Islet precursor cell (in vitro differentiated cells): ENCODE results near the gene SLC25A45.
A peak's percentile ranks its signal among the peaks of the same experiment; 100 is the strongest.

Source experiments
- DNase-seq: peaks from one replicate; pipeline ENCODE4 v3.0.0-alpha.2; 2018

Gene SLC25A45

GRCh38 chr11:65402790-65403189 is 20.3 kb upstream of the SLC25A45 start:
- DNase-seq, result no peak

GRCh38 chr11:65401803-65402248 is 19.4 kb upstream of the SLC25A45 start:
- no peak for DNase-seq

DNA sequence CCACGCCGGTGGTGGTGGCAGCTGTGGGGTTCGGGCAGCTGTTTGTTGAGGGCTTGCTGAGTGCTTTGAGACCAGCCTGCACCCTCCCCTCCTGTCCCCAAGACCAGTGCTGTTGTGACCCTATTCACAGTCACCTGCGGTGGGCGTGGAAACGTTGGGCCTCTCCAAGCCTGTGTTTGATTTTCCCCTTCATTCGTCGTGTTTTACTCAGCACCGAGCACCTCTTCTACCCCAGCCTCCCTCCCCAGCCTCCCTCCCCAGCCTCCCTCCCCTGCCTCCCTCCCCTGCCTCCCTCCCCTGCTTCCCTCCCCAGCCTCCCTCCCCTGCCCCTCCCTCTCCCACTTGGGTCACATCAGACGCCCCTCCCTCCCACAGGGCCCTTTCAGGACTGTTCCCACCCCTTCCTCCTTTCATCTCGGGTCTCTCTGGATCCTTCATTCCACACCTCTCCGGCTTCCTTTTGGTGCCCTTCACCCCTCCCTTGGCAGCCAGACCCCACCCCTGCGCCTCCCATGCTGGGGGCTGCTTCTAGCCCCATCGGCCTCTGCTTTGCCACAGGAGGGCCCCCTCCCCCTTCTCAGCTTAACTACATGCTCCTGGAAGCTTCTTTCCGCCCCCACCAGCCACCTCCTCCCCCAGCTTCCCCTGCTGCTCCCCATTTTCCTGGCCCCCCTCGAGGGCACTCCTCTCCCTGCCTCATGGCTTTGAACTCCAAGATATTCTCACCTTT is 18.8 kb upstream of the SLC25A45 start:
- no peak for DNase-seq

- no peak for DNase-seq
These were observed 18.0 kb upstream of the SLC25A45 start for GRCh38 chr11:65400307-65401072.

DNA sequence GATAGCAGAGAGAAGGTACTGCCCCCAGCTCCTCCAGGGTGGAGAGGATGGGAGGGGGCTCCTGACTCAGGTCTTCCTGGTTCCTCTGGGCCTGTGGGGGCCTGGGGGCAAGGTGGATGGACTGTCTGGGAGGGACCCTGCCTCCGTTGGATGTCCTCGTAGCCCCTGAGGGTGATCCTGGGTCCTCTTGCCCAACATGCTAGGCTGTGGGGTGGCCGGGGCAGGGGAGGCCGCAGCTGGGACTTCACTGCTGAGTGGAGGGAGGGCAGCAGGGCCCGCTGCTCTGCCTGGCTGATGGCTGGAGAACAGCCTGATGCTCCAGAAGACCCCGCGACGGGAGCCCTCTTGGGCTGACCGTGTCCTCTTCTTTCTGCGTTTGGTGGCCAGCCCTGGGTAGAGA is 17.4 kb upstream of the SLC25A45 start:
- no peak for DNase-seq

DNA sequence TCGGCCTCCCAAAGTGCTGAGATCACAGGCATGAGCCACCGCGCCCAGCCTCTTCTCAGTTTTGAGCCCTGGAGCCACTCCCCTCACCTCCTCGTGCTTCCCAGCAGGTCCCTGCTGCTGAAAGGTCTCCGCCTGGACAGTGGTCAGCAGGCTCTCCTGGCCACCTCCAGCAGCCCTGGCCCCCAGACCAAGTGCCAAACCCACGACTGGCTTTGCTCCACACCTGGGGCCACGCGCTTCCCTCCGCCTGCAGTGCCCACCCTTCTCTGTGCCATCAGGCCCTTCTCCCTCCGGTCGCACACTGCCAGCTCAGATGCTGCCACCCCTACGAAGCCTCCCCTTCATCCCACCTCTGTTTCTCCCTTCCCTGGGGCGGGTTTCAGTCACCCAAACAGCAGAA is 16.8 kb upstream of the SLC25A45 start:
- DNase-seq, result no peak

- DNase-seq, result no peak
These were observed 16.0 kb upstream of the SLC25A45 start for GRCh38 chr11:65398362-65398910.

GRCh38 chr11:65396769-65397745 is 14.6 kb upstream of the SLC25A45 start:
- no peak for DNase-seq

- DNase-seq, result no peak
These were observed 13.6 kb upstream of the SLC25A45 start for GRCh38 chr11:65395961-65396530.

DNA sequence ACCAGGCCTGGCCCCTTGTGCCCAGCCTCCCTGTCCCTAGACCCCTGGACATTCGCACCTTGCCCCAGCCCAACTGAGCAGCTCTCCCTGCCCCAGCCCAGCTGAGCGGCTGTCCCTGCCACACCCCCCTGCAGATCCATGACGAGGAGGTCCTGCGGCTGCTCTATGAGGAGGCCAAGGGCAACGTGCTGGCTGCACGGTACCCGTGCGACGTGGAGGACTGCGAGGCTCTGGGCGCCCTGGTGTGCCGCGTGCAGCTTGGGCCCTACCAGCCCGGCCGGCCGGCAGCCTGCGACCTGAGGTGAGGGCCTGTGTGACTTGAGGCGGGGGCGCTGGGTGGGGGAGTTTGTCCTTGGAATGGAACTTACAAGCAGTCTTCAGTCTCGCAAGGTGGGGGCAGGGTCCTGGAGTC is 11.7 kb upstream of the SLC25A45 start:
- no peak for DNase-seq

GRCh38 chr11:65393513-65394079 is 11.2 kb upstream of the SLC25A45 start:
- DNase-seq, result no peak

DNA sequence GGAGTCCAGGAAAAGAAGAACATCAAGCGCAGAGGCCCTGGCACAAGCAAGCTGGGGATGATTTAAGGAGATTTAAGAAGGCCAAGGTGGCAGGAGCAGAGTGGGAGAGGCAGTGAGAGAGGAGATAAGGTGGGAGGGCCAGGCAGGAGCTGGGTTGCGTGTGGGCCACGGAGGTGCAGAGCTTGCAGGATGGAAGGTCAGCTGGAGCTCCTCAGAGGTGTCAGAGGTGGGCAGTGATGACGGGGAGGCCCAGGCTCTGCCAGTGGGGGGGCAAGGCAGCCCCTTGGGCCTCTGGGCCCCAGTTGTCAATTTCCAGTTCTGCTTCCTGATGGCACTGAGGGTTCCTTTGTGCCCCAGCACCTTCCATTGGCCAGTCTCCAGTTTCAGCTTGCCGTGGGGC is 10.5 kb upstream of the SLC25A45 start:
- no peak for DNase-seq

DNA sequence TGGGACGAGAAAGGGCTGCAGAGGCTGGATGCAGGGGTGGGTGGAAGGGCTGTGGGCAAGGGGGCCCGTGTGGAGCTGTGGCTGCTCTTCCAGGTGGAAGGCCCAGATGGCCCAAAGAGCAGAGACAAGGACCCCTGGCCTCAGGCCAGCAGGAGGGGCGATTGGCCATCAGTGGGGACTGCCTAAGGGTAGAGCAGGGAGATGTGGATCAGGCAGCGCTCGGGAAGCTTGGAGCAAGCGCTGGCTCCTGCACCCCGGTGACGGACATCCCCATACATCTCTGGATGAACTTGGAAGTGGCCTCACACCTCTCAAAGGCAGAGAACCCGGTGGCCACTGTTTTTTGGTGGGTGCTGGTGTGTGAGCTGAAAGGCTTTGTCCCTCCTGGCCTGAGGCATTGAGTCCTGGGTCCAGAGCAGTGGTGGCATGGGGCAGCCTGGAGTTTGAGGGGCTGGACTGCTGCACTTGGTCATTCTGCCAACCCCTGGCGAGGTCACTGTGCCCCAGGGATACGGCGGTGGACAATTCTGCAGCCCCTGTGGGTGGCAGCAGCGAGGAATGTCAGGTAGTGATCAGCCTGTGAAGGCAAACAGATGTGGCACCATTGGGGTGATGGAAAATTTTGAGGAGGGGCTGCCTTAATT is 9.9 kb upstream of the SLC25A45 start:
- DNase-seq, result no peak

DNA sequence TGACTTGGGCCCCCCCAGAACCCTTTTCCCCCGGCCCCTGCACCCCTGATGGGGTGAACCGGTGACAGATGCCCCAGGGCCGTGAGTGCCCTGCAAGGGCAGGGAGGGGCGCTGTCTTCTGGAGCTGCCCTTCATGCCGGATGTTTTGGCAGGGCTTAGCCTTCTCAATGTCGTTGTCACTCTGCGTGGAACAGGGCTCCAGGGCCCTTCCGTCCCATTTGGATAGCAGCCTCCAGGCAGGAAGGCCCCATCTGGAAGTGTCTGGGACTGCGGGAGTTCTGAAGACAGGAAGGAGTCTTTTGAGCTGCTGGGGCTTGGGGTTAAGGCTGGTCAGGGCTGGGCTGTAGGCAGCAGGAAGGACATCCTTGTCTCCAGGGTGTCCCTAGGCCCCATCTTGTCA is 8.6 kb upstream of the SLC25A45 start:
- DNase-seq, result peak; percentile 84

GRCh38 chr11:65390099-65390941 is 7.9 kb upstream of the SLC25A45 start:
- peak; percentile 77 for DNase-seq

GRCh38 chr11:65389294-65389980 is 7.0 kb upstream of the SLC25A45 start:
- DNase-seq, result no peak

GRCh38 chr11:65388731-65389130 is 6.3 kb upstream of the SLC25A45 start:
- DNase-seq, result no peak

DNA sequence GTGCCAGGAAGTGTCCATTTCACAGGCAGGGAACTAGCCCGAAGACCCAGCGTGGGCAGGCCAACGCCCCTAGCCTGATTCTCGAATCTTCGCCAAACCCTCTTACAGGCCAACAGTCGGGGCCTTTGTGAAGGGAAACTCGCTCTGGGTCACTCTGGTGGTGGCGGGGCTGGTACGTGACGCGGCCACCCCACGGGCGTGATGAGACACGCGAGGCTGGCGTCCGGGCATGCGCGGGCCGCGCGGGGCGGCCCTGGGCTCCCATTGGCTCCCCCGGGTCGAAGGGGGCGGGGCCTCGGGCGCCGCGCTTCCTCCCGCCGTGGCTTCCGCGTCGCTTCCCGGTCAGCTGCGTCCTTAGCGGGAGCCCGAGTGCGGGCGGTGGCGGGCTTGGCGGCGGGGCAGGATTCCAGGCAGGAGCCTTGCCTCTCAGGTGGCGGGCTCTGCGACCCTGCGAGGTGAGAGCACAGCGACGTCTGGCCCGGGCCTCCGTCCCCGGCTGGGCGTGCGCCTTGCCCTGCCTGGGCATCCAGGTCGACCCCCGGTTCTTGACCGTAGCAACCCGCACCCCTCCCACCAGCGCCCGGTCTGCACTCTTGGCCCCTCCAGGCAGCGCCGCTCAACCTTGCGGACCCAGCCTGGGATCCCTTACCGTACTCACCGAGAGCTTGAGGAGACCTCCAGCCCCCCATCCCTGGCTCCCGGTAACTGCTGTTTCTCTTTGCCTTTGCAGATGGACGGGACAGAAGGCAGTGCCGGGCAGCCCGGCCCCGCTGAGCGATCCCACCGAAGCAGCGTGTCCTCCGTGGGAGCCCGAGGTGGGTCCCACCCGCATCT is 4.1 kb upstream of the SLC25A45 start, which contains the start of gene FRMD8:
FRMD8 (plus strand) TSS at position 331 of the 834 bp plus-strand sequence; CDS start at position 731, 400 bp downstream.
- DNase-seq, result peak; percentile 88
